AG10803 (cell line): ENCODE results near the gene SLC13A1.
A peak's percentile ranks its signal among the peaks of the same experiment; 100 is the strongest.

Source experiments
- DNase-seq: peaks from one replicate; pipeline ENCODE4 v3.0.0; 2010; ENCODE audit warnings: low read depth
- H3K4me3 ChIP-seq: 2 replicates; pipeline ENCODE4 v1.5.1; 2011; ENCODE audit warnings: mild to moderate bottlenecking, low read length, control low read depth
- CTCF ChIP-seq: conservative IDR thresholded peaks from 2 replicates; pipeline ENCODE4 v1.5.1; 2011; ENCODE audit warnings: mild to moderate bottlenecking, low read length, control low read depth, inconsistent platforms

Gene SLC13A1

GRCh38 chr7:123170333-123171246 lies 29.2 kb downstream of the SLC13A1 start:
- no peak for DNase-seq
- no peak overlapping the region for H3K4me3 ChIP-seq
- TF ChIP-seq CTCF, result no peak

GRCh38 chr7:123169065-123169464 lies 30.7 kb downstream of the SLC13A1 start:
- H3K4me3 ChIP-seq, result no peak overlapping the region
- no peak for DNase-seq
- no peak for TF ChIP-seq CTCF

GRCh38 chr7:123157606-123158005 lies 42.2 kb downstream of the SLC13A1 start:
- no peak for DNase-seq
- TF ChIP-seq CTCF, result no peak
- H3K4me3 ChIP-seq, result no peak overlapping the region

- no peak for DNase-seq
- TF ChIP-seq CTCF, result no peak
- no peak overlapping the region for H3K4me3 ChIP-seq
These were observed 44.2 kb downstream of the SLC13A1 start for GRCh38 chr7:123155571-123155970.

- DNase-seq, result peak; percentile 70
These were observed 45.4 kb downstream of the SLC13A1 start for GRCh38 chr7:123154231-123154860.

GRCh38 chr7:123151443-123151842 lies 48.3 kb downstream of the SLC13A1 start:
- no peak overlapping the region for H3K4me3 ChIP-seq
- no peak for DNase-seq
- no peak for TF ChIP-seq CTCF

More at GRCh38 chr7:123154231-123154860, 45.4 kb downstream of the SLC13A1 start:
- no peak overlapping the region for H3K4me3 ChIP-seq
- peak; percentile 84 for TF ChIP-seq CTCF

GRCh38 chr7:123148813-123149212 lies 51.0 kb downstream of the SLC13A1 start:
- TF ChIP-seq CTCF, result no peak
- H3K4me3 ChIP-seq, result no peak overlapping the region
- DNase-seq, result no peak
